GM19372 (cell line): ENCODE measurements around the gene TET2.

ENCODE experiments used
- ATAC-seq: cut with Tn5 transposase; IDR thresholded peaks from one replicate; pipeline ENCODE4 v1.9.1; 2021; ENCODE audit warnings: mild to moderate bottlenecking, low read depth, moderate library complexity; ENCODE audit not compliant: unreplicated experiment

Gene TET2

DNA sequence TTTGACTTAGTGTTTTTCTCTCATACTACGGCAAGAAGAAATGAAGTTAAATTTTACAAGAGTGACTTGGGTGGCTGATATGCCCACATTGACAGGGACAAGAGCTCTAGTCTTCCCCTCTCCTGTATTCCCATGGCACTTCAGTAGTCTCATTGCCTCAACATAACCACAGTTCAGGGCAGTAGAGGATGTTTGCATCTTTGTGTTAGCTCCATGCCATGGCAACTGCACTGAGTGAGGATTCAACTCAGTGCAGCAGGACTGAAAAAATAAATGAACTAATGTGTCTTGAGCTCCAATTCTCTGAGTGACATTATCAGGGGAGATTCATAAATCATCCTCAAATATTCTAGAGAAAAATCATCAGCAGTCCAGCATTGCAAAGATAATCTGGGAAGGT lies 78.8 kb downstream of the TET2 start:
- no peak for ATAC-seq

- ATAC-seq: no peak
Observed at GRCh38 chr4:105227054-105227453, 80.4 kb downstream of the TET2 start.

- ATAC-seq: no peak
Observed at GRCh38 chr4:105230287-105230686, 83.6 kb downstream of the TET2 start.

- ATAC-seq: no peak
Observed at GRCh38 chr4:105232374-105232773, 85.7 kb downstream of the TET2 start.

DNA sequence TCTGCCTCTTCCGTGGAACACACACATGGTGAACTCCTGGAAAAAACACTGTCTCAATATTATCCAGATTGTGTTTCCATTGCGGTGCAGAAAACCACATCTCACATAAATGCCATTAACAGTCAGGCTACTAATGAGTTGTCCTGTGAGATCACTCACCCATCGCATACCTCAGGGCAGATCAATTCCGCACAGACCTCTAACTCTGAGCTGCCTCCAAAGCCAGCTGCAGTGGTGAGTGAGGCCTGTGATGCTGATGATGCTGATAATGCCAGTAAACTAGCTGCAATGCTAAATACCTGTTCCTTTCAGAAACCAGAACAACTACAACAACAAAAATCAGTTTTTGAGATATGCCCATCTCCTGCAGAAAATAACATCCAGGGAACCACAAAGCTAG lies 87.9 kb downstream of the TET2 start:
- ATAC-seq: no peak

- ATAC-seq: peak; percentile 74
Observed at GRCh38 chr4:105236202-105236915, 89.7 kb downstream of the TET2 start.

- ATAC-seq: peak; percentile 21
Observed at GRCh38 chr4:105236916-105237311, 90.2 kb downstream of the TET2 start.

DNA sequence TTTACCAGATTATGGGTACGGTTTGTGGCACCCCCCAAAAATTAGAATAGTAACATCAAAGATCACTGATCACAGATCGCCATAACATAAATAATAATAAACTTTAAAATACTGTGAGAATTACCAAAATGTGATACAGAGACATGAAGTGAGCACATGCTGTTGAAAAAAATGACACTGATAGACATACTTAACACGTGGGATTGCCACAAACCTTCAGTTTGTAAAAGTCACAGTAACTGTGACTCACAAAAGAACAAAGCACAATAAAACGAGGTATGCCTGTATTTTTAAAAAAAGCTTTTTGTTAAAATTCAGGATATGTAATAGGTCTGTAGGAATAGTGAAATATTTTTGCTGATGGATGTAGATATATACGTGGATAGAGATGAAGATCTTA lies 93.4 kb downstream of the TET2 start:
- ATAC-seq: no peak

DNA sequence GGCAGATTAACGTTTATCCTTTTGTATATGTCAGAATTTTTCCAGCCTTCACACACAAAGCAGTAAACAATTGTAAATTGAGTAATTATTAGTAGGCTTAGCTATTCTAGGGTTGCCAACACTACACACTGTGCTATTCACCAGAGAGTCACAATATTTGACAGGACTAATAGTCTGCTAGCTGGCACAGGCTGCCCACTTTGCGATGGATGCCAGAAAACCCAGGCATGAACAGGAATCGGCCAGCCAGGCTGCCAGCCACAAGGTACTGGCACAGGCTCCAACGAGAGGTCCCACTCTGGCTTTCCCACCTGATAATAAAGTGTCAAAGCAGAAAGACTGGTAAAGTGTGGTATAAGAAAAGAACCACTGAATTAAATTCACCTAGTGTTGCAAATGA lies 94.8 kb downstream of the TET2 start:
- no peak for ATAC-seq

GRCh38 chr4:105243446-105243845 lies 96.8 kb downstream of the TET2 start:
- ATAC-seq: no peak

- no peak for ATAC-seq
Observed at GRCh38 chr4:105246712-105247111, 100.0 kb downstream of the TET2 start.

DNA sequence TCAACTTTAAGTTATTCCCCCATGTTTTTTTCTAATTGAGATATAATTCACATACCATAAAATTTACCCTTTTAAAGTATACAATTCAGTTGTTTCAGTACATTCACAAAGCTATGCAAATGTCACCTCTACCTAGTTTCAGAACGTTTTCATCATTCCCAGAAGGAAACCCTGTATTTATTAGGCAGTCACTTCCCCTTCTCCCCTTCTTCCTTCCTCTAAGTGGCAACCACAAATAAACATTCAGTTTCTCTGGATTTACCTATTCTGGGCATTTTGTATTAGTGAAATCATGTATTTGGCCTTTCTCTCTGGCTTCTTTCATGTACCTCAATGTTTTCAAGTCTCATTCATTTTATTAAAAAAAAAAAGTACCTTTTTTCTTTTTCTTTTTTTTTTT lies 101.9 kb downstream of the TET2 start:
- ATAC-seq: no peak

- no peak for ATAC-seq
Observed at GRCh38 chr4:105257817-105258495, 111.3 kb downstream of the TET2 start.

DNA sequence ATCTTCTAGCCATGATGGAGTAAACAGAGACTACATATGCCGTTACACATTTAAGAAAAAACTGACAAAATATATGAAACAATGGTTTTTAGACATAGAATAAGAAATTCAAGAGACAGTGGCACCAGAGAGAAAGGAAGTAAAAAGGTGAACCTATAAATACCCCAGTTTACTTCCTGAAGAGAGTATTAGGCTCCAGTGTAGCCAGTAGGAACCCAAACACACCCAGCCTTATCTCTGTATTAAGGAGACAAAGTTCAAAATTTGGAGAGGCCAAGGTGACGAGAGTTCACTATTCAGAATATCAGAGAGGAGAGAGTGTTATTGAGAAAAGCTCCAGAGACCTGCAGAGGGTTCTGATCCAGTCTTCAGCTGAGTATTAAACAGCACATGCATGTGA lies 119.0 kb downstream of the TET2 start:
- no peak for ATAC-seq

GRCh38 chr4:105267280-105267679 lies 120.6 kb downstream of the TET2 start:
- ATAC-seq: no peak

DNA sequence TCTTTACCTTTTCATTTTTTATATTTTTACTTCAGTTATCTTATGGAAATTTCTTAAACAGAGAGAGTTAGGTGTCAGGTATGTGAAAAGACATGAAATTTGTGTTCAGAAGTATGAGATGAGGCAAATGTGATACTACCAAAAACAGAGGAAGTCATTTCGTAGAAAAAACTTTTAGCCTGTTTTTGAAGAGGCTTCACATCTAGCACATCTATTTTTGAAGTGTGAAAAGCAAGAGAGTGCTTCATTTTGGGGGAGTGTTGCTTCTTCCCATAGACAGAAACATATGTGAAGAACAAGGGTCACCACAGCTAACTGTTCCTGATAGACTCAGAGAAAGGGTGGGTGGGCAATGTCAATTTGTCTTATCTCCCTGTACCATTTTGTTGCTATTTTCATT lies 125.3 kb downstream of the TET2 start:
- ATAC-seq: no peak

DNA sequence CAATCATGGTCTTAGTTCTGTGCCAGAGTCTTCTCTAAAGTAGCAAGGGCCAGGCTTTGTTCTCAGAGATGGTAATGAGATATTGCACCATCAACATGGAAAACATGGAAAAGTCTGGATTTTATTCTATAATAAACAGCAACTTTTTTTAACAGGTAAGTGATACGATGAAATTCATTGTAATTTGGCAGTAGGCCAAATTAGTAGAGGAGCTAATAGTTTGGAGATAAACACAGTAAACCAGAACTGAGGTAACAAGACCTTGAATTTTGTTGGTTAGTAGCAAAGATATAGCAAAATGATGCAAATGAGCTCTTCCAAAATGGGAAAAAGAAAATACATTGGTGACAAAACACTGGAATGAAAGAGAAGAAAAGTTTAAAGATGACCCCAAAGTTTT lies 126.6 kb downstream of the TET2 start:
- no peak for ATAC-seq

DNA sequence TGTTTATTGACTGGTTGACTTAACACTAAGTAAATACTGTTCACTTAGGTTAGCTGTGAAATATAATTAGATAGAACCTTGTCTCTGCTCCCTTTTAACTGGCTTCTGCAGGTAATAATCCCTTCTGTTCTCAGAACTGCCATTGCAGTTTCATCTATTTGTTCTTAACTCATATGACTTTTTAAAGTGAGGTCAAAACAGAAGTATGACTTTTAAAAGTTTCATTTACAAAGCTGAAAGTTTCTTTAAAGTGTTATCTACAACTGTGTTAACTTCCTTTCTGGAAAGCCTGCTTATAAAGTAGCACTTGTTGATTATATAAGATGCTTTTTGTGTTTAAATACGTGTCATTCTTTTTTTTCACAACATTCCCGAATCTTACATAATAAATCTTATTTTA lies 127.4 kb downstream of the TET2 start:
- ATAC-seq: no peak

- no peak for ATAC-seq
Observed at GRCh38 chr4:105274504-105274903, 127.8 kb downstream of the TET2 start.

- no peak for ATAC-seq
Observed at GRCh38 chr4:105276361-105277104, 129.9 kb downstream of the TET2 start.

DNA sequence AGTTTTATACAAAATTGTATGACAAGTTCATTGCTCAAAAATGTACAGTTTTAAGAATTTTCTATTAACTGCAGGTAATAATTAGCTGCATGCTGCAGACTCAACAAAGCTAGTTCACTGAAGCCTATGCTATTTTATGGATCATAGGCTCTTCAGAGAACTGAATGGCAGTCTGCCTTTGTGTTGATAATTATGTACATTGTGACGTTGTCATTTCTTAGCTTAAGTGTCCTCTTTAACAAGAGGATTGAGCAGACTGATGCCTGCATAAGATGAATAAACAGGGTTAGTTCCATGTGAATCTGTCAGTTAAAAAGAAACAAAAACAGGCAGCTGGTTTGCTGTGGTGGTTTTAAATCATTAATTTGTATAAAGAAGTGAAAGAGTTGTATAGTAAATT lies 131.0 kb downstream of the TET2 start:
- ATAC-seq: no peak

DNA sequence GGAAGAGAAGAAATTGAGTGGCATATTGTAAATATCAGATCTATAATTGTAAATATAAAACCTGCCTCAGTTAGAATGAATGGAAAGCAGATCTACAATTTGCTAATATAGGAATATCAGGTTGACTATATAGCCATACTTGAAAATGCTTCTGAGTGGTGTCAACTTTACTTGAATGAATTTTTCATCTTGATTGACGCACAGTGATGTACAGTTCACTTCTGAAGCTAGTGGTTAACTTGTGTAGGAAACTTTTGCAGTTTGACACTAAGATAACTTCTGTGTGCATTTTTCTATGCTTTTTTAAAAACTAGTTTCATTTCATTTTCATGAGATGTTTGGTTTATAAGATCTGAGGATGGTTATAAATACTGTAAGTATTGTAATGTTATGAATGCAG lies 132.6 kb downstream of the TET2 start:
- no peak for ATAC-seq
